CD4-positive, alpha-beta T cell treated with Interleukin-12 subunit alpha and Interleukin-12 subunit beta, for 1 hour (primary cell): Measurements from ENCODE around the gene CACNA1I.
A peak's percentile ranks its signal among the peaks of the same experiment; 100 is the strongest.
"Not testable (repeated sequence)": the region's sequence is repeated elsewhere in the genome, so short reads cannot be mapped to it uniquely, and the experiment has no call there.

Experiments
- DNase-seq: peaks from one replicate; pipeline ENCODE4 v3.0.0-alpha.2; 2020

The CACNA1I gene

GRCh38 chr22:39570665-39571064, at the start of gene CACNA1I:
TSS of gene CACNA1I (plus strand) at chr22:39570753. CDS start at chr22:39570753, 0 bp downstream.
- no peak for DNase-seq

- DNase-seq, result not testable (repeated sequence)
These were observed 49.3 kb upstream of the CACNA1I start for GRCh38 chr22:39521106-39521885.

DNA sequence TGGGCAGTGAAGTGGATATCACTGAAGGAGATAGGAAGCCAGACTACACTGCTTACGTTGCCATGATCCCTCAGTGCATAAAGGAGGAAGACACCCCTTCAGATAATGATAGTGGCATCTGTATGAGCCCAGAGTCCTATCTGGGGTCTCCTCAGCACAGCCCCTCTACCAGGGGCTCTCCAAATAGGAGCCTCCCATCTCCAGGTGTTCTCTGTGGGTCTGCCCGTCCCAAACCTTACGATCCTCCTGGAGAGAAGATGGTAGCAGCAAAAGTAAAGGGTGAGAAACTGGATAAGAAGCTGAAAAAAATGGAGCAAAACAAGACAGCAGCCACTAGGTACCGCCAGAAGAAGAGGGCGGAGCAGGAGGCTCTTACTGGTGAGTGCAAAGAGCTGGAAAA, 48.5 kb upstream of the CACNA1I start:
- DNase-seq, result not testable (repeated sequence)

DNA sequence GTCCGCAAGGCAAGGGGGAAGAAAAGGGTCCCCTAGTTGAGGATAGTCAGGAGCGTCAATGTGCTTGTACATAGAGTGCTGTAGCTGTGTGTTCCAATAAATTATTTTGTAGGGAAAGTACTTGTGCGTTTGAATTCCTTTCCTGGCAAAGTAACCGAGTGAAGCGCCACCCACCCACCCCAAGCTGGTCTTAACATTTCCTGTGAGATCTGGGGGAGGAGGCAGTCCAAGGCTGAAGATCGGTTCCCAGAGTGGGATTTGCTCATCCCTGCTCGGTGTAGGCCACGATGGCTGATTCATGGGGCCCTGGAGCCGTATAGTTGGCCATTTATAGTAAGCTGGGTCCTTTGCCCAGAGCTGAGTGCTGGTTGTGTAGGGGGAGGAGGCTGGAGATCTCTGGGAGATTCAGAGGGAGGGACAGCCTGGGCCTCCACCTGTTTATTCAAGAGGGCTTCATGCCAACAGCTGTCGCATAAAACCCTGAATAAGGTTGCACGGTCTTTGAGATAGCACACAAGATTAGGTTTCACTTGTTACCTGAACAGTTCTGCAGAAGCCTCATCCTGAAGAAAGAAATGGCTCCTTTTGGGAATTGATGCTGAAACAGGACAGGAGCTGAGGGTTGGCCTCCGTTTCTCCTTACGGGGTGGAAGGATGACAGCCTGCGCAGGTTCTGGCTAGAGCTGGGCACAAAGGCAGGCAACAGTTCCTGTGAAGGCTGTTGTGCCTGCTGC, 47.8 kb upstream of the CACNA1I start:
- DNase-seq, result peak; percentile 30

DNA sequence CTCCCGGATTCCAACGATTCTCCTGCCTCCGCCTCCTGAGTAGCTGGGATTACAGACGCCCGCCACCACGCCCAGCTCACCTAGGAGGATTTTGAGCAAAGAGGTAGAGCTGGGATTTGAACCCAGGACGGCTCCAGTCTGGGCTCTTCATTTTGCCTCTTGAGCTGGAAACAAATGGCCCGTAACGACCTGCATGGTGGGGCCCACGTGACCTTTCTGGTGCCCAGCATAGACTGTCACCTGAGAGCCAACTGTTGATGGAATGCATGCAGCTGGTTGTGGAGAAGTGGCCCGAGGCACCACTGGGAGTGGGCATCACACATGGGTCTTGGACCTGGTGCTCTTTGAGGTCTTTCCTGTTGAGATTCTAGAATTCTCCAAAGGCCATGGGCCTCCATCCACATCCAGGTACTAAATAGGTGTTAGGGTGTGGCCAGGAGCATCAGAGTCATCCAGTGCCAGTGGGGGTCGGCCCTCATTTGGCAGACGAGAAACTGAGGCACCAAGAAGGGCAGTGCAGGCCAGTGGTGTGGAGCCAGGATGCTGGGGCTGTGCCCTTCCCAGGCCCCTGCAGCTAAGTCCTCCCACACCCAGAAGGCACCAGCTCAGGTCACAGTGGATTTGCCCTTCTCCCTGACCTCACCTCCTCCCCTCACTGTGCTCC, 46.3 kb upstream of the CACNA1I start:
- DNase-seq, result no peak

- DNase-seq, result no peak
These were observed 45.5 kb upstream of the CACNA1I start for GRCh38 chr22:39524753-39525657.

GRCh38 chr22:39525658-39525975, 44.9 kb upstream of the CACNA1I start:
- no peak for DNase-seq

GRCh38 chr22:39526736-39527171, 43.8 kb upstream of the CACNA1I start:
- peak; percentile 44 for DNase-seq

DNA sequence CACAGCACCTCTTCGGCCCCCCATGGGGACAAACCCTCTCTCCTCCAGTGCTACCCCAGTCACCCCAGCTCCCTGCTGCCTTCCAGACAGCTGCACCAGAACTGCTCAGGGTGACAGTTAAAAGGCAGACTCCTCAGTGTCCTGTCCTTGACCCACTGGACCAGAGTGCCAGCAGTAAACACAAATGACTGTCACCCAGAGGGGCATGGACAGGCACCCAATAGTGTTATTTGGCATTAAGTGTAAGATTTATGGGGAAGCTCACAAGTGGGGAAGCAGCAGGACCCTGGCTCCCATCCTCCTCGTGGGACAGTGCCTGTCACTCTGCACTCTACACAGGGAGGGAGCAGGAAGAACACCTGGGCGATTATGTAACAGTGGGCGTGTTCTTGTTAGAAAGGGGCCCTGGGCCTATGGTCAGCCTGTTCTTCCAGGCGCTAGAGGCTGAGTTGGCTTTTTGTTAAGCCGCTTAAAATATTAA, 43.0 kb upstream of the CACNA1I start:
- no peak for DNase-seq

- DNase-seq, result no peak
These were observed 42.4 kb upstream of the CACNA1I start for GRCh38 chr22:39528080-39528661.

DNA sequence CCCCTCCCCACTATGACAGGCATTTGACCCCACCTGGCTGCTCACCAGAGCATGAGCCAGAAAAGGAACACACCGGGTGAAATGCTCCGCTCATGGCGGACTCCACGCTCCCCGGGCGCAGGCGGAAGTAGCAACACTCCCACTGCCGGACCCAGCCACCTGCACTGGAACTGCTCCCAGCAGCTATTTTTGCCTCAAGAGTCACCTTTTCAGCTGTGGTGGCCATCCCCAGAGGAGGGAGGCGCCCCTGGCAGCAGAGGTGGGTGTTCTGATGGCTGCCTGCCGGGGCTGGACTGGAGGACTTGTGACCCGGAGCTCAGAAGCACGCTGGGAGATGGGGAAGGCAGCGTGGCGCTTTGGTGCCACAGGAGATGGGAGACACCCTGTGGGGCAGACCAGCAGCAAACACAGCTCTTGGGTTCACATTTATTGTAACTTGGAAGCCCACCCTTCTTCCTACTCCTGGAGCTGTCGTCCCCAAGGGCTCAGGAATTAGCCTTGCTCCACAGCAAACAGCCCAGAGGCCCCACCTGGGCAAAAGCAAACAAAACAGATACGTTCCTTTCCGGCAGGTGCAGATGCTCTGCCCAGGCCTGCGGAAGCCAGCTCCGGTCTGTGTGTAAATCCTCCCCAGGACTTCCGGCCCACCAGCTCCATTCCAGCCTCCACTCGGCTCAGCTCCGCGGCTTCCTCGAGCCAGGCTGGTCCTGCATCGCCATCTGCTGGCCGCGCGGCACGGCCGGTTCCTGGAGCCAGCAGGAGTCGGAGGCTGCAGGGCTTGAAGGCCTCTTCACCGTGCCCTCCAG, 41.7 kb upstream of the CACNA1I start:
- peak; percentile 94 for DNase-seq

DNA sequence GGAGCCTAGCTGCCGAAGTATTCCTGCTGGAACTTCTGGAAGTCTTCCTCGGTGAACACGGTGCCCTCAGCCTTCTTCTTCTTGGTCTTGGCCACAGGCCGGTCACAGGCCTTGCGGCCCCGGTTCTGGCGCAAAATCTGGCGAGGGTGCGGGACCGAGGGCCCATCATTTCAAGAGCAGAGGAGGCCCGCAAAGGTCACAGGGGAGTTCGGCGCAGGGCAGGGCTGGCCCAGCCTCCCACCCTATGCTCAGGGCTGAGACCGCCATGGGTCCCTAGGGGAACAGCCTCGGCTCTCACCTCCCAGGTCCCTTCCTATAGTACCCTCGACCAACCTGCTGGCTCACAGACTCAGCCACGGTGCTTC, 41.1 kb upstream of the CACNA1I start:
- no peak for DNase-seq

DNA sequence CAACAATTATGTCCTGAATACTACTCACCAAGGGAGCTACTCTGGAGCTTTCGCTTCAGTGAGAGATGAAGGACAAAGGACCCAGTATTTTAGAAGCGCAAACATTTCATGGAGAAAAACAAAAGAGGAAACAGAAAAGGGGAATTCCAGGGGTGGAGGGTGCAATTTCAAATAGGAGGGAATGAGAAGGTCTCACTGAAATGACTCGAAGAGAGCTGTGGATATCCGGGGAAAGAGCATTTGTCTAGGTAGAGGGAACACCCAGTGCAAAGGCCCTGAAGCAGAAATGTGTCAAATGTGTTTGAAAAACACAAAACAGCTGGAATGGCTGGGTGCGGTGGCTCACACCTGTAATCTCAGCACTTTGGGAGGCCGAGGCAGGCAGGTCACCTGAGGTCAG, 40.4 kb upstream of the CACNA1I start:
- DNase-seq, result no peak

GRCh38 chr22:39530692-39531331, 39.7 kb upstream of the CACNA1I start:
- peak; percentile 47 for DNase-seq

- DNase-seq, result peak; percentile 100
These were observed 38.1 kb upstream of the CACNA1I start, which contains the start of gene RPS19BP1 for GRCh38 chr22:39532215-39533073. TSS of gene RPS19BP1 (minus strand) at chr22:39532748. CDS start at chr22:39532738, 10 bp downstream.

GRCh38 chr22:39534092-39534506, 36.5 kb upstream of the CACNA1I start:
- DNase-seq, result no peak

- peak; percentile 82 for DNase-seq
These were observed 35.8 kb upstream of the CACNA1I start for GRCh38 chr22:39534591-39535356.

DNA sequence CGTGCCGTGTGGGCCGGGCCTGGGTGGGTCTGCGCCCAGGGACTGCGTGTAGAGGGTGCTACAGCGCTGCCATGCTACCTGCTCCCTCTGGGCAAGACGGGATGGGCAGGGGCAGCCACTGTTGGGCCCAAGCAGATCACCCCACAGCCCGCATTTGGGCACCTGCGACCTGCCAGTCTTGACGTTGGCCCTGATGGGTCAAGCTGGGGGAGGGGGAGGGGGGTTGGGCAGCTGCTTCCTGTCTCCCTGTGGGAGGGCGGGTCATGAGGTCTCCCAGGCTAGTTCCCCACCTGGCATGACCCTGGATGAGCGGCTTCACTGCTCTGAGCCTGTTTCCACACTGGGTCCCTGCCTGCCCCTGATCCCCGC, 35.2 kb upstream of the CACNA1I start:
- DNase-seq, result no peak
